Measurements from ENCODE around the gene PPCDC. TPM values are rescaled to one million over a fixed set of nuclear protein-coding genes. Genes with fewer than 3 reads are reported as not detected.
A peak's percentile ranks its signal among the peaks of the same experiment; 100 is the strongest.

Gene PPCDC
- total and polyA plus RNA-seq, 4 donors: 12.8 to 23.8 (median 20.8) TPM

GRCh38 chr15:75036212-75036616, 12.8 kb downstream of the PPCDC start:
- H3K36me3 ChIP-seq (ENCODE audit: control insufficient read depth in 4 of 4, insufficient read depth in 4 of 4, low read length in 4 of 4): peaks cover 0 to 6% (median under 1%) of the 10 kb centered on the region in 4 donors
- 69 to 95% methylated on average over 2 of the region's 2 CpGs for WGBS, 2 donors
- H3K27me3 ChIP-seq (ENCODE audit: control insufficient read depth in 3 of 3, insufficient read depth in 3 of 3, low read length in 2 of 3): no peaks in the 10 kb centered on the region
- ATAC-seq (ENCODE audit: insufficient read depth, low FRiP score) (peak; percentile 34), DNase-seq (no peak)
- TF ChIP-seq CTCF (IDR thresholded peaks at IDR 0.05; ENCODE audit: control extremely low read depth, extremely low read depth): no peak
- no peak overlapping the region for H3K9ac ChIP-seq (ENCODE audit: insufficient read depth in 1 of 2, low read length in 2 of 2)
- no peaks in the 10 kb centered on the region for H3K9me3 ChIP-seq (ENCODE audit: control insufficient read depth in 4 of 4, insufficient read depth in 3 of 4, low read length in 3 of 4)
- peaks cover 0 to 4% (median 0%) of the 10 kb centered on the region in 5 donors for H3K4me1 ChIP-seq (ENCODE audit: control insufficient read depth in 5 of 5, insufficient read depth in 5 of 5, low read length in 5 of 5)
- no peak overlapping the region for H3K4me3 ChIP-seq
- no peak overlapping the region for H3K27ac ChIP-seq (ENCODE audit: low read depth in 1 of 2, low read length in 1 of 2)

GRCh38 chr15:75037685-75038084, 14.3 kb downstream of the PPCDC start:
- H3K9me3 ChIP-seq (ENCODE audit: control insufficient read depth in 4 of 4, insufficient read depth in 3 of 4, low read length in 3 of 4): no peaks in the 10 kb centered on the region
- no peak overlapping the region for H3K9ac ChIP-seq (ENCODE audit: insufficient read depth in 1 of 2, low read length in 2 of 2)
- no peak for ATAC-seq (ENCODE audit: insufficient read depth, low FRiP score)
- H3K4me1 ChIP-seq (ENCODE audit: control insufficient read depth in 5 of 5, insufficient read depth in 5 of 5, low read length in 5 of 5): peaks cover 0 to 5% (median 0%) of the 10 kb centered on the region in 5 donors
- H3K27ac ChIP-seq (ENCODE audit: low read depth in 1 of 2, low read length in 1 of 2): no peak overlapping the region
- DNase-seq: no peak
- H3K36me3 ChIP-seq (ENCODE audit: control insufficient read depth in 4 of 4, insufficient read depth in 4 of 4, low read length in 4 of 4): peaks cover 0 to 6% (median under 1%) of the 10 kb centered on the region in 4 donors
- WGBS, 2 donors: 75 to 80% methylated on average over 6 of the region's 6 CpGs
- TF ChIP-seq CTCF (IDR thresholded peaks at IDR 0.05; ENCODE audit: control extremely low read depth, extremely low read depth): no peak
- no peak overlapping the region for H3K4me3 ChIP-seq
- no peaks in the 10 kb centered on the region for H3K27me3 ChIP-seq (ENCODE audit: control insufficient read depth in 3 of 3, insufficient read depth in 3 of 3, low read length in 2 of 3)

GRCh38 chr15:75038231-75038630, 14.8 kb downstream of the PPCDC start:
- no peaks in the 10 kb centered on the region for H3K9me3 ChIP-seq (ENCODE audit: control insufficient read depth in 4 of 4, insufficient read depth in 3 of 4, low read length in 3 of 4)
- DNase-seq (no peak), ATAC-seq (ENCODE audit: insufficient read depth, low FRiP score) (no peak)
- H3K4me1 ChIP-seq (ENCODE audit: control insufficient read depth in 5 of 5, insufficient read depth in 5 of 5, low read length in 5 of 5): peaks cover 0 to 10% (median 4%) of the 10 kb centered on the region in 5 donors
- H3K9ac ChIP-seq (ENCODE audit: insufficient read depth in 1 of 2, low read length in 2 of 2): no peak overlapping the region
- no peaks in the 10 kb centered on the region for H3K27me3 ChIP-seq (ENCODE audit: control insufficient read depth in 3 of 3, insufficient read depth in 3 of 3, low read length in 2 of 3)
- no peak overlapping the region for H3K4me3 ChIP-seq
- H3K36me3 ChIP-seq (ENCODE audit: control insufficient read depth in 4 of 4, insufficient read depth in 4 of 4, low read length in 4 of 4): peaks cover 0 to 6% (median under 1%) of the 10 kb centered on the region in 4 donors
- no peak for TF ChIP-seq CTCF (IDR thresholded peaks at IDR 0.05; ENCODE audit: control extremely low read depth, extremely low read depth)
- H3K27ac ChIP-seq (ENCODE audit: low read depth in 1 of 2, low read length in 1 of 2): no peak overlapping the region
- WGBS, 2 donors: 80 to 85% methylated on average over 3 of the region's 3 CpGs

All from lung (tissue), 12 donors.